COR-L47 (cell line): ENCODE data around the gene USP15.
"Not testable (repeated sequence)": the region's sequence is repeated elsewhere in the genome, so short reads cannot be mapped to it uniquely, and the experiment has no call there.

ENCODE experiments used
- DNase-seq: peaks from one replicate; lab custom pipeline; 2025; lab: John Stamatoyannopoulos, UW

USP15 gene

DNA sequence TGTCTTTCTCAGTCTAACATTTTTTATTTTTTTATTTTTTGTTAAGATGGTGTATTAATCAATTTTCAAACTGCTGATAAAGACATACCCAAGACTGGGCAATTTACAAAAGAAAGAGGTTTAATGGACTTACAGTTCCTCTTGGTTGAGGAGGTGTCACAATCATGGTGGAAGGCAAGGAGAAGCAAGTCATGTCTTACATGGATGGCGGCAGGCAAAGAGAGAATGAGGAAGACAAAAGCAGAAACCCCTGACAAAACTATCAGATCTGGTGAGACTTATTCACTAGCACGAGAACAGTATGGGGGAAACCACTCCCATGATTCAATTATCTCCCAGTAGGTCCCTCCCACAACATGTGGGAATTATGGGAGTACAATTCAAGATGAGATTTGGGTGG lies 195.2 kb downstream of the USP15 start:
- DNase-seq = not testable (repeated sequence)

DNA sequence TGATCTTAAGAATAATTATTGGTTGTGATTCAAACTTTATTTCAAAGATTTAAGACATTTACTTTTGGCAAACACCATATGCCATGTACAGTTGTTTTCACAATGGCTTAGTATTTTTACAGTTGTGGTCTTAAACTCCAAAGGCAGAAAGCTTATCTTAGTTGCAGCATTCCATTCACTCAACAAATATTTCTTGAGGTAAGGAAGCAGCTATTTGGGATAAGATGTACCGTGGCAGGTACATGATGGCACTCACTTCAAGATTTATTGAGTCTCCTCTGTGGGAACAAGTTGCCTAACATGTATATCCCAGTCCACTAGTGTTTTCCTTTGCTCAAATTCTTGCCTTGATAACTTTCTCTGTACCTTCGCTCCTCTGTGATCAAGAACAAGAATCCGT lies 198.4 kb downstream of the USP15 start:
- DNase-seq = no peak

DNA sequence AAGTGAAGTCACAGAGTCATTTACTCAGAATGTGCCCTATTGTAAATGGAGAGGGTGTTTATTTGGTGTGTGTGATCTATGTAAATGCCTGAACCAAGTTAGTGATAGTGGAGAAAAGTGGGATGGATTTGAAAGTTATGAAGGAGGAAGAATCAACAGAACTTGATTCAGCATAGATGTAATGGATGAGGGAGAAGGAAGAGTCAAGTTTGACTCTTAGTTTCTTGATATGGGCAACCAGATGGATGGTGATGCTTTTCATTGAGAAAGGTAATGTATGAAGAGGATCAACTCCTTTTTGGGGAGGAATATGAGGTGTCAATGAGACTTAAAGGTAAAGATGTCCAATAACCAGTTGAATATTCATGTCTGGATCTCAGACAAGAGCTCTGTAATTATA lies 199.8 kb downstream of the USP15 start:
- no peak for DNase-seq

DNA sequence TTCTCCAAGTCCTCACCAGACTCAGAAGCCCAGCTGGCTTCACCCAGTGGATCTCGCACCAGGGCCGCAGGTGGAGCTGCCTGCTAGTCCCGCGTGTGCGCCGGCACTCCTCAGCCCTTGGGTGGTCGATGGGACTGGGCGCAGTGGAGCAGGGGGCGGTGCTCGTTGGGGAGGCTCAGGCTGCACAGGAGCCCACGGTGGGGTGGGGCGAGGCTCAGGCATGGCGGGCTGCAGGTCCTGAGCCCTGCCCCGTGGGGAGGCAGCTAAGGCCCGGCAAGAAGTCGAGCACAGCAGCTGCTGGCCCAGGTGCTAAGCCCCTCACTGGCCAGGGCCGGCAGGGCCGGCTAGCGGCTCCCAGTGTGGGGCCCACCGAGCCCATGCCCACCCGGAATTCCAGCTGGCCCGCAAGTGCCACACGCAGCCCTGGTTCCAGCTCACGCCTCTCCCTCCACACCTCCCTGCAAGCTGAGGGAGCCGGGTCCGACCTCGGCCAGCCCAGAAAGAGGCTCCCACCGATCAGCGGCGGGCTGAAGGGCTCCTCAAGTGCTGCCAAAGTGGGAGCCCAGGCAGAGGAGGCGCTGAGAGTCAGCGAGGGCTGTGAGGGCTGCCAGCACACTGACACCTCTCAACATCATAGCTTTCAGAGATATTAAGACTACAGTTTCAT lies 201.1 kb downstream of the USP15 start:
- not testable (repeated sequence) for DNase-seq

DNA sequence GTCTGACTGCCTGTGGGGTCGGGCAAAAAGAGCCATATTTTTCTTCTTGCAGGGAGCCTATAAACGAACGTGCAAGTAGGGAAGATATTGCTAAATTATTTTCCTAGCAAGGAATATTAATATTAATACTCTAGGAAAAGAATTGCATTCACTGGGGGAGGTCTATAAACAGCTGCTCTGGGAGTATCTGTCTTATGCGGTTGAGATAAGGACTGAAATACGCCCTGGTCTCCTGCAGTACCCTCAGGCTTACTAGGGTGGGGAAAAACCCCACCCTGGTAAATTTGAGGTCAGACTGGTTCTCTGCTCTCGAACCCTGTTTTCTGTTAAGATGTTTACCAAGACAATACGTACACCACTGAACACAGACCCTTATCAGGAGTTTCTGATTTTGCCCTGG lies 203.0 kb downstream of the USP15 start:
- not testable (repeated sequence) for DNase-seq
